Measurements from ENCODE around the gene CTXND2. TPM values are rescaled to one million over a fixed set of nuclear protein-coding genes. Genes with fewer than 3 reads are reported as not detected.

CTXND2 gene
- total RNA-seq, 2 donors from 2014 or later = not detected

DNA sequence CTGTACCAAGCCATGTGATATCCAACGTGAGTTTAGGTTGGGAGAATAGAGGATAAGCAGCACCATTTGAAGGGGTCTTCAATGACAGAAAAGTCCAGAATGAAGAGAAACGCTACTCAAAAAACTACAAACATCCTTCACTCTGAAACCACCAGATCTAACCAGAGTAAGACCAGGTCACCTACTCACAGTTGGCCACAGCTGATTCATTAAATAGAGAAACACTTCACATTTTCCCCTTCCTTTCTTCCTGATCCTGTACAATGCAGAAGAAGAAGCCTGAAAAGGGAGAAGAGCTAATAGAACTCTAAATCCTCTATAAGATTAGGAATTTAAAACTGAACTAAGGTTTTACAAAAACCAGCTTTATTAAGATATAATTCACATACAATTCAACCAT lies 19.9 kb downstream of the CTXND2 start:
- TF ChIP-seq, protein P1, sequence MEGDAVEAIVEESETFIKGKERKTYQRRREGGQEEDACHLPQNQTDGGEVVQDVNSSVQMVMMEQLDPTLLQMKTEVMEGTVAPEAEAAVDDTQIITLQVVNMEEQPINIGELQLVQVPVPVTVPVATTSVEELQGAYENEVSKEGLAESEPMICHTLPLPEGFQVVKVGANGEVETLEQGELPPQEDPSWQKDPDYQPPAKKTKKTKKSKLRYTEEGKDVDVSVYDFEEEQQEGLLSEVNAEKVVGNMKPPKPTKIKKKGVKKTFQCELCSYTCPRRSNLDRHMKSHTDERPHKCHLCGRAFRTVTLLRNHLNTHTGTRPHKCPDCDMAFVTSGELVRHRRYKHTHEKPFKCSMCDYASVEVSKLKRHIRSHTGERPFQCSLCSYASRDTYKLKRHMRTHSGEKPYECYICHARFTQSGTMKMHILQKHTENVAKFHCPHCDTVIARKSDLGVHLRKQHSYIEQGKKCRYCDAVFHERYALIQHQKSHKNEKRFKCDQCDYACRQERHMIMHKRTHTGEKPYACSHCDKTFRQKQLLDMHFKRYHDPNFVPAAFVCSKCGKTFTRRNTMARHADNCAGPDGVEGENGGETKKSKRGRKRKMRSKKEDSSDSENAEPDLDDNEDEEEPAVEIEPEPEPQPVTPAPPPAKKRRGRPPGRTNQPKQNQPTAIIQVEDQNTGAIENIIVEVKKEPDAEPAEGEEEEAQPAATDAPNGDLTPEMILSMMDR (IDR thresholded peaks at IDR 0.05) = no peak
- Histone ChIP-seq H3K9me3 (no peaks in the 10 kb centered on the region), H3K36me3 (no peaks in the 10 kb centered on the region), H3K4me1 (ENCODE audit: control insufficient read depth in 1 of 2, low read depth in 2 of 2) (no peaks in the 10 kb centered on the region), H3K4me3 (no peak overlapping the region), H3K27ac (no peak overlapping the region), H3K27me3 (replicated peaks; ENCODE audit: insufficient read depth) (no peaks in the 10 kb centered on the region)
- DNase-seq (ENCODE audit: low spot score) (no peak), ATAC-seq (ENCODE audit: insufficient number of reproducible peaks, low FRiP score, low read depth) (no peak)

GRCh38 chr1:150909585-150910180 lies 22.7 kb downstream of the CTXND2 start:
- Histone ChIP-seq H3K9me3 (no peaks in the 10 kb centered on the region), H3K4me3 (no peak overlapping the region), H3K27ac (no peak overlapping the region), H3K27me3 (replicated peaks; ENCODE audit: insufficient read depth) (no peaks in the 10 kb centered on the region), H3K4me1 (ENCODE audit: control insufficient read depth in 1 of 2, low read depth in 2 of 2) (no peaks in the 10 kb centered on the region), H3K36me3 (no peaks in the 10 kb centered on the region)
- TF ChIP-seq, protein P1 (IDR thresholded peaks at IDR 0.05) = no peak
- ATAC-seq (ENCODE audit: insufficient number of reproducible peaks, low FRiP score, low read depth) (no peak), DNase-seq (ENCODE audit: low spot score) (no peak)

GRCh38 chr1:150912623-150913022 lies 25.7 kb downstream of the CTXND2 start:
- TF ChIP-seq, protein P1 (IDR thresholded peaks at IDR 0.05) = no peak
- H3K4me3 ChIP-seq = no peak overlapping the region
- ATAC-seq (ENCODE audit: insufficient number of reproducible peaks, low FRiP score, low read depth) (no peak), DNase-seq (ENCODE audit: low spot score) (no peak)
- no peaks in the 10 kb centered on the region for H3K27me3 ChIP-seq (replicated peaks; ENCODE audit: insufficient read depth)
- no peak overlapping the region for H3K27ac ChIP-seq
- no peaks in the 10 kb centered on the region for H3K4me1 ChIP-seq (ENCODE audit: control insufficient read depth in 1 of 2, low read depth in 2 of 2)
- H3K9me3 ChIP-seq = no peaks in the 10 kb centered on the region
- no peaks in the 10 kb centered on the region for H3K36me3 ChIP-seq

- ATAC-seq (ENCODE audit: insufficient number of reproducible peaks, low FRiP score, low read depth) (no peak), DNase-seq (ENCODE audit: low spot score) (no peak)
- Histone ChIP-seq H3K9me3 (no peaks in the 10 kb centered on the region), H3K27me3 (replicated peaks; ENCODE audit: insufficient read depth) (no peaks in the 10 kb centered on the region), H3K4me1 (ENCODE audit: control insufficient read depth in 1 of 2, low read depth in 2 of 2) (no peaks in the 10 kb centered on the region), H3K27ac (no peak overlapping the region), H3K36me3 (no peaks in the 10 kb centered on the region), H3K4me3 (no peak overlapping the region)
- TF ChIP-seq, protein P1 (IDR thresholded peaks at IDR 0.05) = no peak
Measured at GRCh38 chr1:150917387-150917786, 30.5 kb downstream of the CTXND2 start.

DNA sequence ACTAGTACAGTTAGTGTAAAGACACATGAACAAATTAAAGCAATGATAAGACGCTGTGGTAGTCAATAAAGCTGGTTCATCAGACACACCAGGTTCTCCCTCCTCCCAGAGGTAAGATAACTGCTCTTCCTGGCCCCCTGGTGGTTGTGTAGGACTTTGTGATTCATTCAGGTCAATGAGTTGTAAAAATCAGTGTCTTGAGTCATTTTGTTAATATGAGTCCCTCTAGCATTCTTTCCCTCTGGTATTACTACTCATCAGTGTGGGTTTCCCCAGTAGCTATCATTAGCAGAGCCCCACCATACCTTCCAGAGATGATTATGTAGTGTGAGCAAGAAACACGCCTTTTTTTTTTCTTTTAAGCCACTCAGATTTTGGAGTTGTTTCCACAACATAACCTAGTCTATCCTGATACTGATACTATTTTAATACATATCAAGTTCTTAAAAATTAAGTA lies 35.6 kb downstream of the CTXND2 start:
- Histone ChIP-seq H3K4me3 (no peak overlapping the region), H3K9me3 (no peaks in the 10 kb centered on the region), H3K27me3 (replicated peaks; ENCODE audit: insufficient read depth) (no peaks in the 10 kb centered on the region), H3K27ac (no peak overlapping the region), H3K4me1 (ENCODE audit: control insufficient read depth in 1 of 2, low read depth in 2 of 2) (peaks cover 5 to 14% of the 10 kb centered on the region in 2 donors), H3K36me3 (no peaks in the 10 kb centered on the region)
- ATAC-seq (ENCODE audit: insufficient number of reproducible peaks, low FRiP score, low read depth) (no peak), DNase-seq (ENCODE audit: low spot score) (peak; percentile 23)
- TF ChIP-seq, protein P1 (IDR thresholded peaks at IDR 0.05) = peak; percentile 60

All from thoracic aorta (tissue), 2 donors.